Osteoblast (primary cell): ENCODE data around the gene RNU5B-1. TPM values are rescaled to one million over a fixed set of nuclear protein-coding genes. Genes with fewer than 3 reads are reported as not detected.

Source experiments
- DNase-seq: peaks from one replicate; pipeline ENCODE4 v3.0.0; 2011; ENCODE audit warnings: low spot score, mixed read lengths; ENCODE audit not compliant: insufficient read length; ENCODE audit errors: missing footprints
- H2AFZ ChIP-seq: 2 replicates; pipeline ENCODE4 v1.6.0; 2011; ENCODE audit warnings: mild to moderate bottlenecking, low read length
- H3K27ac ChIP-seq: 2 replicates; pipeline ENCODE4 v1.5.1; 2011; ENCODE audit warnings: mild to moderate bottlenecking, low read depth, low read length, moderate library complexity
- H3K27me3 ChIP-seq: 2 replicates; pipeline ENCODE4 v1.6.0; 2012; ENCODE audit warnings: mild to moderate bottlenecking, control low read depth, inconsistent platforms, low read length, moderate library complexity; ENCODE audit not compliant: insufficient read depth
- H3K36me3 ChIP-seq: 2 replicates; pipeline ENCODE4 v1.5.1; 2011; ENCODE audit warnings: mild to moderate bottlenecking, low read length, control low read depth, moderate library complexity; ENCODE audit not compliant: insufficient read depth
- H3K4me1 ChIP-seq: 2 replicates; pipeline ENCODE4 v1.5.1; 2011; ENCODE audit warnings: mild to moderate bottlenecking, low read length, control low read depth, moderate library complexity; ENCODE audit not compliant: insufficient read depth
- H3K4me2 ChIP-seq: 2 replicates; pipeline ENCODE4 v1.6.0; 2011; ENCODE audit warnings: mild to moderate bottlenecking, low read length; ENCODE audit not compliant: insufficient read depth
- H3K4me3 ChIP-seq: fragments of 200-600 bp; sonication (generic); 3 replicates; pipeline ENCODE4 v1.5.1; 2012; ENCODE audit warnings: mild to moderate bottlenecking, low read length, inconsistent platforms; ENCODE audit not compliant: insufficient read depth
- H3K79me2 ChIP-seq: 2 replicates; pipeline ENCODE4 v1.6.0; 2012; ENCODE audit warnings: mild to moderate bottlenecking, low read length, control low read depth, inconsistent platforms; ENCODE audit not compliant: insufficient read depth
- H3K9me3 ChIP-seq: 2 replicates; pipeline ENCODE4 v1.5.1; 2011; ENCODE audit warnings: low read depth, low read length, control low read depth
- H4K20me1 ChIP-seq: 2 replicates; pipeline ENCODE4 v1.6.0; 2012; ENCODE audit warnings: mild to moderate bottlenecking, low read length, control low read depth; ENCODE audit not compliant: insufficient read depth
- total RNA-seq: library from RNA; depleted of rRNA; stranded (reverse); fragments of >200 nt; gene quantifications from 2 replicates; pipeline ENCODE4 v1.2.3, GENCODE V29; 2012
- TF ChIP-seq, protein P1 (sequence below): IDR thresholded peaks from 2 replicates; pipeline ENCODE4 v1.5.1; 2011; ENCODE audit warnings: mild to moderate bottlenecking, low read depth, low read length, moderate library complexity; ENCODE audit errors: extremely low read depth

RNU5B-1 gene
- total RNA-seq, 1 donor, result not detected

DNA sequence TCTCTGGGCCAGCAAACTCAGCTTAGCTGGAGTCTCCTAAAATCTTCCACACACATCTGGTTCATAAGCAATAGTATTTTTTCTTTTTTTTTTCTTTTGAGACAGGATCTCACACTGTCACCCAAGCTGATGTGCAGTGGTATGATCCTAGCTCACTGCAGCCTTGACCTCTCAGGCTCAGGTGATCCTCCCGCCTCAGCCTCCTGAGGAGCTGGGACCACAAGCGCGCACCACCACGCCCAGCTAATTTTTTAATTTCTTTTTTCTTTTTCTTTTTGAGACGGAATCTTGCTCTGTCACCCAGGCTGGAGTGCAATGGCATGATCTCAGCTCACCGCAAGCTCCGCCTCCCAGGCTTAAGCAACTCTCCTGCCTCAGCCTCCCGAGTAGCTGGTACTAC is 34.3 kb downstream of the RNU5B-1 start:
- Histone ChIP-seq H3K27me3 (peaks cover 28% of the 10 kb centered on the region), H3K79me2 (no peaks in the 10 kb centered on the region), H3K9me3 (no peaks in the 10 kb centered on the region), H2AFZ (no peak overlapping the region), H4K20me1 (no peaks in the 10 kb centered on the region), H3K36me3 (no peaks in the 10 kb centered on the region), H3K4me2 (no peak overlapping the region), H3K4me1 (no peaks in the 10 kb centered on the region), H3K4me3 (no peak overlapping the region), H3K27ac (no peak overlapping the region)
- TF ChIP-seq, protein P1, sequence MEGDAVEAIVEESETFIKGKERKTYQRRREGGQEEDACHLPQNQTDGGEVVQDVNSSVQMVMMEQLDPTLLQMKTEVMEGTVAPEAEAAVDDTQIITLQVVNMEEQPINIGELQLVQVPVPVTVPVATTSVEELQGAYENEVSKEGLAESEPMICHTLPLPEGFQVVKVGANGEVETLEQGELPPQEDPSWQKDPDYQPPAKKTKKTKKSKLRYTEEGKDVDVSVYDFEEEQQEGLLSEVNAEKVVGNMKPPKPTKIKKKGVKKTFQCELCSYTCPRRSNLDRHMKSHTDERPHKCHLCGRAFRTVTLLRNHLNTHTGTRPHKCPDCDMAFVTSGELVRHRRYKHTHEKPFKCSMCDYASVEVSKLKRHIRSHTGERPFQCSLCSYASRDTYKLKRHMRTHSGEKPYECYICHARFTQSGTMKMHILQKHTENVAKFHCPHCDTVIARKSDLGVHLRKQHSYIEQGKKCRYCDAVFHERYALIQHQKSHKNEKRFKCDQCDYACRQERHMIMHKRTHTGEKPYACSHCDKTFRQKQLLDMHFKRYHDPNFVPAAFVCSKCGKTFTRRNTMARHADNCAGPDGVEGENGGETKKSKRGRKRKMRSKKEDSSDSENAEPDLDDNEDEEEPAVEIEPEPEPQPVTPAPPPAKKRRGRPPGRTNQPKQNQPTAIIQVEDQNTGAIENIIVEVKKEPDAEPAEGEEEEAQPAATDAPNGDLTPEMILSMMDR, result no peak
- no peak for DNase-seq

DNA sequence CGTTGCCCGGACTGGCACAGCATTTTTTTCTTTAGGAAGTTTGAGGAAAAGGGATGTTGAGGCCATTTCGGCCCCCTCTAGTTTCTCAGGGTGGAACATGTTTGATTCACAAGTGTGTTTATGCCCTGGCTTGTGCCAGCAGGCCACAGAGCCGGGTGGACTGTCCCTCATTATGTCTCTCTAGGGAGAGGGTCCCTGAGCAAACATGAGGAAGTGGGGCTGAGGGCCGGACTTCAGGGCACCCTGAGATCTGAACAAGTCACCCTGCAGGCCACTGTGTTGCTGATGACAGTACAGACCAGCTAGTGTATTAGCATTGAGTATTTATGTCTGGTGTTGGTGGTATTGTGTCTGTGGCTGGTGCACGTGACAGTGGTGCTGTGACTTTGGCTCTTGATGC is 34.9 kb downstream of the RNU5B-1 start:
- no peak for DNase-seq
- no peaks in the 10 kb centered on the region for H4K20me1 ChIP-seq
- H3K79me2 ChIP-seq, result no peaks in the 10 kb centered on the region
- H3K4me2 ChIP-seq, result no peak overlapping the region
- H3K27me3 ChIP-seq, result peaks cover 28% of the 10 kb centered on the region
- H3K27ac ChIP-seq, result no peak overlapping the region
- H3K4me1 ChIP-seq, result no peaks in the 10 kb centered on the region
- no peak overlapping the region for H2AFZ ChIP-seq
- no peak overlapping the region for H3K4me3 ChIP-seq
- H3K9me3 ChIP-seq, result no peaks in the 10 kb centered on the region
- TF ChIP-seq, protein P1, result no peak
- no peaks in the 10 kb centered on the region for H3K36me3 ChIP-seq

DNA sequence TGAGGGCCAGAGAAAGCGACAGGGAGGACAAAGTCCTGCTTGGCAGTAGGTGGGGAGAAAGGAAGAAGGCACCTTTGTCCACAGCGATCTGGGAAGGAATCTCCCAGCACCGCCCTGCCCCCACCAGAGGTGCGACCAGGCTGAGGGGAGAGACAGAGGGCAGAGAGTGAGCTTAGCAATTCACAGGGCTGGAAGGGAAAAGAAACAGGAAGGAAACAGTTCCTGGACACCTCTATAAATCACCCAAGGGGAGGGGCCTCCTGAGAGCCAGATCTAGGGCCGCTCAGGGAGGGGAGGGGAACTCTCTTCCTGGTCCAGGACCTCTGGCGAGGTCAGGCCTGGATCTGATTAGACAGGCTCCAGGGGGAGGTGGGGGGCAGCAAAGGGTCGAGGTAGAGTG is 35.4 kb downstream of the RNU5B-1 start:
- no peaks in the 10 kb centered on the region for H3K9me3 ChIP-seq
- H3K4me2 ChIP-seq, result no peak overlapping the region
- no peaks in the 10 kb centered on the region for H3K36me3 ChIP-seq
- peaks cover 25% of the 10 kb centered on the region for H3K27me3 ChIP-seq
- no peaks in the 10 kb centered on the region for H3K4me1 ChIP-seq
- no peaks in the 10 kb centered on the region for H3K79me2 ChIP-seq
- no peak overlapping the region for H3K27ac ChIP-seq
- no peak overlapping the region for H2AFZ ChIP-seq
- no peak overlapping the region for H3K4me3 ChIP-seq
- TF ChIP-seq, protein P1, result no peak
- no peak for DNase-seq
- H4K20me1 ChIP-seq, result no peaks in the 10 kb centered on the region

DNA sequence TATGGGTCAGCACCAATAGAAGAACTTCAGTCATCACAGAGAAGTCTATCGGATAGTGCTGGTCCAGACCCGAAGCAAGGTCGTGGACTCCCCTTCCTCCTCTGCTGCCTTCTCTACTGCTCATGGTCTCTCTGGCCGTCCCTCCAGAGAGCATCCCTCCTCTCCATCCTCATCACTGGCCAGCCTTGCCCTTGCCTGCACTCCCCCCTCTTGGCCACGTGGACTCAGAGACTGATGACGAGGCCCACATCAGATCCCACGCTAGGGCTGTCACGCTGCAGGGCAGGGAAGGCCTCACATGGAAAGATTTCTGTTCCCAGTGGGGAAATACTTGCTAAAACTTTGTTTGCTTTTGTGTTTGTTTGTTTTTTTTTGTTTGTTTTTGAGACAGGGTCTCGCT is 38.0 kb downstream of the RNU5B-1 start:
- no peaks in the 10 kb centered on the region for H3K4me1 ChIP-seq
- no peak overlapping the region for H2AFZ ChIP-seq
- TF ChIP-seq, protein P1, result no peak
- no peak overlapping the region for H3K4me2 ChIP-seq
- peaks cover 18% of the 10 kb centered on the region for H3K27me3 ChIP-seq
- H3K9me3 ChIP-seq, result no peaks in the 10 kb centered on the region
- H4K20me1 ChIP-seq, result no peaks in the 10 kb centered on the region
- H3K4me3 ChIP-seq, result no peak overlapping the region
- H3K27ac ChIP-seq, result no peak overlapping the region
- H3K79me2 ChIP-seq, result no peaks in the 10 kb centered on the region
- DNase-seq, result no peak
- H3K36me3 ChIP-seq, result no peaks in the 10 kb centered on the region
